Upper lobe of left lung (tissue), 6 donors: ENCODE data around the gene CFAP119. TPM values are rescaled to one million over a fixed set of nuclear protein-coding genes. Genes with fewer than 3 reads are reported as not detected.

Source experiments
- ATAC-seq, 2 donors: fragments of 200-7000 bp; cut with Tn5 transposase; one replicate each; pipeline ENCODE4 v1.9.1; 2022; ENCODE audit warnings: mild to moderate bottlenecking in 2 of 2, moderate library complexity in 2 of 2; ENCODE audit not compliant: low FRiP score in 2 of 2
- DNase-seq, 2 donors: peaks; one replicate each; pipeline ENCODE4 v3.0.0-alpha.2; 2019 to 2020
- H3K27ac ChIP-seq, 4 donors: fragments of 200-600 bp; sonication (generic); one replicate each; pipeline ENCODE4 v1.5.1; 2016 to 2019
- H3K27me3 ChIP-seq, 4 donors: fragments of 200-600 bp; sonication (generic); one replicate each; pipeline ENCODE4 v1.5.1; 2017 to 2019
- H3K36me3 ChIP-seq, 4 donors: fragments of 200-600 bp; sonication (generic); one replicate each; pipeline ENCODE4 v1.5.1; 2016 to 2019
- H3K4me1 ChIP-seq, 4 donors: fragments of 200-600 bp; sonication (generic); one replicate each; pipeline ENCODE4 v1.5.1; 2018 to 2019
- H3K4me3 ChIP-seq, 4 donors: fragments of 200-600 bp; sonication (generic); one replicate each; pipeline ENCODE4 v1.5.1; 2017 to 2019; ENCODE audit warnings: mild to moderate bottlenecking in 2 of 4, moderate library complexity in 1 of 4
- H3K9me3 ChIP-seq, 4 donors: fragments of 200-600 bp; sonication (generic); one replicate each; pipeline ENCODE4 v1.5.1; 2018 to 2019
- CTCF ChIP-seq, 6 experiments: fragments of 450-650 bp in 4 of 6; fragments of 200-600 bp in 2 of 6; sonication (generic) in 2 of 6; IDR thresholded peaks; one replicate each; pipeline ENCODE4 v1.5.1; 2016 to 2019; ENCODE audit warnings: antibody characterized with exemption in 6 of 6
- EP300 ChIP-seq, 4 donors: sonication (generic); formaldehyde crosslinking; IDR thresholded peaks; one replicate each; pipeline ENCODE4 v1.5.1; 2017; ENCODE audit warnings: antibody characterized with exemption in 4 of 4, control low read depth in 2 of 4
- POLR2A ChIP-seq, 4 donors: fragments of 450-650 bp; IDR thresholded peaks; one replicate each; pipeline ENCODE4 v1.5.1; 2016 to 2017; ENCODE audit warnings: antibody characterized with exemption in 4 of 4, mild to moderate bottlenecking in 2 of 4
- POLR2AphosphoS5 ChIP-seq, 2 donors: sonication (generic); formaldehyde crosslinking; IDR thresholded peaks; one replicate each; pipeline ENCODE4 v1.5.1; 2017; ENCODE audit warnings: antibody characterized with exemption in 2 of 2
- WGBS, 2 donors: methylation state at CpG; one replicate each; pipeline ENCODE4 v1.1.5; 2017 to 2018; 5-methylcytosine and 5-hydroxymethylcytosine counted together
- total RNA-seq, 6 donors: library from RNA; depleted of rRNA in 4 of 6; stranded (reverse); fragments of >200 nt in 4 of 6; gene quantifications; one replicate each; pipeline versions ENCODE4 v1.1.0 to v1.2.1, GENCODE V29; 2016 to 2021
- donor health status: DM: no; HTN: no; CAD: no; lungs with moderate emphysema.
- donor health status: DM: no; HTN: yes; CAD: no; lungs with severe emphysema.

The CFAP119 gene
- total RNA-seq, 6 donors from 2014 or later: 6.1 to 45.1 (median 16.0) TPM

- Histone ChIP-seq H3K27me3 (no peaks in the 10 kb centered on the region), H3K27ac (peak overlapping the region; percentile 88 to 95 (median 92)), H3K4me3 (peak overlapping the region; percentile 78 to 95 (median 82)), H3K36me3 (no peaks in the 10 kb centered on the region), H3K9me3 (no peaks in the 10 kb centered on the region), H3K4me1 (peaks cover 13 to 23% (median 14%) of the 10 kb centered on the region in 4 donors)
- WGBS, 2 donors: 57 to 58% methylated on average over 8 of the region's 8 CpGs
- ATAC-seq (peak; percentile 4 to 54), DNase-seq (peak in 1 of 2 donors; percentile 86)
- no peak for TF ChIP-seq CTCF (IDR thresholded peaks at IDR 0.05)
- no peak for TF ChIP-seq EP300 (IDR thresholded peaks at IDR 0.05)
- TF ChIP-seq POLR2AphosphoS5 (IDR thresholded peaks at IDR 0.05): no peak
- no peak for TF ChIP-seq POLR2A (IDR thresholded peaks at IDR 0.05)
Measured at GRCh38 chr16:30805056-30805369, 43.2 kb upstream of the CFAP119 start.

- DNase-seq: no peak
- Histone ChIP-seq H3K27ac (no peak overlapping the region), H3K4me1 (peaks cover 13 to 23% (median 14%) of the 10 kb centered on the region in 4 donors), H3K9me3 (no peaks in the 10 kb centered on the region), H3K4me3 (no peak overlapping the region), H3K27me3 (no peaks in the 10 kb centered on the region), H3K36me3 (no peaks in the 10 kb centered on the region)
- 68 to 79% methylated on average over 3 of the region's 3 CpGs for WGBS, 2 donors
- ATAC-seq: no peak
- TF ChIP-seq EP300 (IDR thresholded peaks at IDR 0.05) (no peak), POLR2A (IDR thresholded peaks at IDR 0.05) (no peak), POLR2AphosphoS5 (IDR thresholded peaks at IDR 0.05) (no peak), CTCF (IDR thresholded peaks at IDR 0.05) (no peak)
Measured at GRCh38 chr16:30802936-30803335, 41.1 kb upstream of the CFAP119 start.

- Histone ChIP-seq H3K4me3 (no peak overlapping the region), H3K27me3 (no peaks in the 10 kb centered on the region), H3K27ac (no peak overlapping the region), H3K36me3 (no peaks in the 10 kb centered on the region), H3K4me1 (no peaks in the 10 kb centered on the region), H3K9me3 (no peaks in the 10 kb centered on the region)
- ATAC-seq: no peak
- WGBS, 2 donors: 77 to 80% methylated on average over 8 of the region's 8 CpGs
- DNase-seq: no peak
- no peak for TF ChIP-seq CTCF (IDR thresholded peaks at IDR 0.05)
- TF ChIP-seq POLR2A (IDR thresholded peaks at IDR 0.05): no peak
- no peak for TF ChIP-seq POLR2AphosphoS5 (IDR thresholded peaks at IDR 0.05)
- TF ChIP-seq EP300 (IDR thresholded peaks at IDR 0.05): no peak
Measured at GRCh38 chr16:30797670-30798309, 35.9 kb upstream of the CFAP119 start.

- TF ChIP-seq EP300 (IDR thresholded peaks at IDR 0.05) (no peak), POLR2AphosphoS5 (IDR thresholded peaks at IDR 0.05) (no peak), POLR2A (IDR thresholded peaks at IDR 0.05) (no peak), CTCF (IDR thresholded peaks at IDR 0.05) (no peak)
Measured at GRCh38 chr16:30794634-30795033, 32.8 kb upstream of the CFAP119 start.

GRCh38 chr16:30793508-30794069, 31.7 kb upstream of the CFAP119 start:
- no peaks in the 10 kb centered on the region for H3K36me3 ChIP-seq
- TF ChIP-seq POLR2A (IDR thresholded peaks at IDR 0.05) (no peak), CTCF (IDR thresholded peaks at IDR 0.05) (no peak), POLR2AphosphoS5 (IDR thresholded peaks at IDR 0.05) (no peak), EP300 (IDR thresholded peaks at IDR 0.05) (no peak)
- H3K9me3 ChIP-seq: no peaks in the 10 kb centered on the region
- no peaks in the 10 kb centered on the region for H3K27me3 ChIP-seq
- 75 to 94% methylated on average over 6 to 7 of the region's 7 CpGs for WGBS, 2 donors
- ATAC-seq: no peak
- H3K27ac ChIP-seq: no peak overlapping the region
- no peak overlapping the region for H3K4me3 ChIP-seq
- no peak for DNase-seq
- no peaks in the 10 kb centered on the region for H3K4me1 ChIP-seq

More at GRCh38 chr16:30794634-30795033, 32.8 kb upstream of the CFAP119 start:
- no peaks in the 10 kb centered on the region for H3K36me3 ChIP-seq
- no peaks in the 10 kb centered on the region for H3K4me1 ChIP-seq
- 87 to 90% methylated on average over 3 of the region's 3 CpGs for WGBS, 2 donors
- no peaks in the 10 kb centered on the region for H3K9me3 ChIP-seq
- no peak overlapping the region for H3K4me3 ChIP-seq
- no peaks in the 10 kb centered on the region for H3K27me3 ChIP-seq
- no peak for ATAC-seq
- H3K27ac ChIP-seq: no peak overlapping the region
- no peak for DNase-seq
